Hematopoietic multipotent progenitor cell (in vitro differentiated cells): ENCODE measurements around the gene CETP. TPM values are rescaled to one million over a fixed set of nuclear protein-coding genes. Genes with fewer than 3 reads are reported as not detected.

ENCODE experiments used
- total RNA-seq: library from RNA; depleted of rRNA; stranded (reverse); fragments of >200 nt; gene quantifications from one replicate; pipeline ENCODE4 v1.2.3, GENCODE V29; 2012

The CETP gene
- total RNA-seq, 1 donor = 2.2 TPM

Other genes starting within 250 kb of the CETP start
- 59.8 TPM for gene NUP93, start 231.8 kb upstream of the CETP start, total RNA-seq
- not detected for gene SLC12A3, start 96.7 kb upstream of the CETP start, total RNA-seq
- 52.2 TPM for gene HERPUD1, start 29.8 kb upstream of the CETP start, total RNA-seq
- 78.1 TPM for gene NLRC5, start 27.6 kb downstream of the CETP start, total RNA-seq
- gene CPNE2, start 130.6 kb downstream of the CETP start, total RNA-seq = 33.1 TPM
- 48.5 TPM for gene PSME3IP1, start 224.1 kb downstream of the CETP start, total RNA-seq
- 28.3 TPM for gene RSPRY1, start 224.4 kb downstream of the CETP start, total RNA-seq